Loucy (cell line): ENCODE results near the gene NEK6.

Experiments used
- H2AFZ ChIP-seq: fragments of 200-600 bp; sonication (generic); 2 replicates; pipeline ENCODE4 v1.6.0; 2016; ENCODE audit warnings: antibody characterized with exemption, mild to moderate bottlenecking, low read length, moderate library complexity
- H3F3A ChIP-seq: fragments of 200-600 bp; 2 replicates; pipeline ENCODE4 v1.6.0; 2016; ENCODE audit warnings: antibody characterized with exemption, low read depth, mild to moderate bottlenecking
- H3K27me3 ChIP-seq: fragments of 200-600 bp; sonication (generic); 2 replicates; pipeline ENCODE4 v1.6.1; 2014; ENCODE audit warnings: low read length, mild to moderate bottlenecking; ENCODE audit not compliant: insufficient read depth, poor library complexity, severe bottlenecking
- H3K36me3 ChIP-seq: fragments of 200-600 bp; sonication (generic); 2 replicates; pipeline ENCODE4 v1.6.1; 2016; ENCODE audit warnings: low read length; ENCODE audit not compliant: insufficient read depth
- H3K4me1 ChIP-seq: fragments of 200-600 bp; sonication (generic); 2 replicates; pipeline ENCODE4 v1.5.1; 2014; ENCODE audit warnings: low read length, mild to moderate bottlenecking; ENCODE audit not compliant: insufficient read depth, poor library complexity, severe bottlenecking
- H3K4me2 ChIP-seq: fragments of 200-600 bp; sonication (generic); 2 replicates; pipeline ENCODE4 v1.6.0; 2014; ENCODE audit warnings: antibody characterized with exemption, low read length, low read depth, mild to moderate bottlenecking; ENCODE audit not compliant: poor library complexity, severe bottlenecking
- H3K4me3 ChIP-seq: fragments of 200-600 bp; sonication (generic); 2 replicates; pipeline ENCODE4 v1.5.1; 2014; ENCODE audit warnings: low read length, mild to moderate bottlenecking, mixed read lengths; ENCODE audit not compliant: poor library complexity, severe bottlenecking
- H3K79me2 ChIP-seq: fragments of 200-600 bp; sonication (generic); 2 replicates; pipeline ENCODE4 v1.6.1; 2014; ENCODE audit warnings: low read length; ENCODE audit not compliant: insufficient read depth
- H3K9ac ChIP-seq: fragments of 200-600 bp; sonication (generic); 2 replicates; pipeline ENCODE4 v1.6.0; 2014; ENCODE audit warnings: mild to moderate bottlenecking, low read depth, low read length, moderate library complexity; ENCODE audit not compliant: poor library complexity, severe bottlenecking
- H3K9me2 ChIP-seq: fragments of 200-600 bp; sonication (generic); replicated peaks from 2 replicates; pipeline ENCODE4 v1.6.1; 2016; ENCODE audit warnings: low read depth, low read length, mixed read lengths
- H3K9me3 ChIP-seq: fragments of 200-600 bp; sonication (generic); 2 replicates; pipeline ENCODE4 v1.6.1; 2014; ENCODE audit warnings: mild to moderate bottlenecking, antibody characterized with exemption, low read length, low read depth; ENCODE audit not compliant: insufficient read depth
- H4K20me1 ChIP-seq: fragments of 200-600 bp; sonication (generic); 2 replicates; pipeline ENCODE4 v1.6.0; 2014; ENCODE audit warnings: antibody characterized with exemption, low read length, mild to moderate bottlenecking; ENCODE audit not compliant: insufficient read depth, poor library complexity, severe bottlenecking
- EZH2phosphoT487 ChIP-seq: fragments of 200-600 bp; IDR thresholded peaks from 2 replicates; pipeline ENCODE4 v1.6.1; 2018; ENCODE audit warnings: antibody characterized with exemption, mild to moderate bottlenecking, moderate library complexity, borderline replicate concordance
- TF ChIP-seq, protein P1 (sequence below): fragments of 200-600 bp; sonication (generic); conservative IDR thresholded peaks from 2 replicates; pipeline ENCODE4 v1.5.1; 2014; ENCODE audit warnings: mild to moderate bottlenecking, antibody characterized with exemption, low read length

The NEK6 gene

DNA sequence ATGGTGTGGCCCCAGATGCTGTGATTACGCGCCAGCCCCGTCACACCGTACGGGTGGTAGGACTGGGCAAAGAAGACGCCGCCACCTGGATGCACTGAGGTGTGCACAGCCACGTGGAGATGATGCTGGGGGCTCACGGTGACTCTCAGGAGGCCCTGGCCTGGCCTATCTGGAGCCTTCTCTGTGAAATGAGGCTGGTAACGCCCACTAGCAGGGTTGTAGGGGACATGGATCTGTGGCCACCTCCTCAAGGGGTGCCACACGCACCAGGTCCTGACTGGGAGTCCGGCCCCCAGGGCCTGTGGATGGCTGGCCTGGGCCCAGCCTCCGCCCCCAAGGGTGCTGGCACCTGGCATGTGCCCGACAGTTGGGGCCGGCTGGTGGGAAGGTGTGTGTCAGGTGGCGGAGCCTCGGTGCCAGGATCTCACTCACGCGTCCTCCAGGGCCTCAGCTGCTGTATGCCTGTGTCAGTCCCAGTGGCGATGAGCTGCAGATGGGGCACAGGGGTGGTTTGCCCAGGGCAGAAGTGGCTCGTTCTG is 32.4 kb downstream of the NEK6 start:
- no peaks in the 10 kb centered on the region for H4K20me1 ChIP-seq
- H3K4me3 ChIP-seq: no peak overlapping the region
- H3K9me2 ChIP-seq: no peaks in the 10 kb centered on the region
- H3K36me3 ChIP-seq: no peaks in the 10 kb centered on the region
- H3K4me2 ChIP-seq: no peak overlapping the region
- H3K79me2 ChIP-seq: no peaks in the 10 kb centered on the region
- peaks cover 21% of the 10 kb centered on the region for H3K4me1 ChIP-seq
- TF ChIP-seq EZH2phosphoT487: no peak
- TF ChIP-seq, protein P1, sequence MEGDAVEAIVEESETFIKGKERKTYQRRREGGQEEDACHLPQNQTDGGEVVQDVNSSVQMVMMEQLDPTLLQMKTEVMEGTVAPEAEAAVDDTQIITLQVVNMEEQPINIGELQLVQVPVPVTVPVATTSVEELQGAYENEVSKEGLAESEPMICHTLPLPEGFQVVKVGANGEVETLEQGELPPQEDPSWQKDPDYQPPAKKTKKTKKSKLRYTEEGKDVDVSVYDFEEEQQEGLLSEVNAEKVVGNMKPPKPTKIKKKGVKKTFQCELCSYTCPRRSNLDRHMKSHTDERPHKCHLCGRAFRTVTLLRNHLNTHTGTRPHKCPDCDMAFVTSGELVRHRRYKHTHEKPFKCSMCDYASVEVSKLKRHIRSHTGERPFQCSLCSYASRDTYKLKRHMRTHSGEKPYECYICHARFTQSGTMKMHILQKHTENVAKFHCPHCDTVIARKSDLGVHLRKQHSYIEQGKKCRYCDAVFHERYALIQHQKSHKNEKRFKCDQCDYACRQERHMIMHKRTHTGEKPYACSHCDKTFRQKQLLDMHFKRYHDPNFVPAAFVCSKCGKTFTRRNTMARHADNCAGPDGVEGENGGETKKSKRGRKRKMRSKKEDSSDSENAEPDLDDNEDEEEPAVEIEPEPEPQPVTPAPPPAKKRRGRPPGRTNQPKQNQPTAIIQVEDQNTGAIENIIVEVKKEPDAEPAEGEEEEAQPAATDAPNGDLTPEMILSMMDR: no peak
- no peak overlapping the region for H3K9ac ChIP-seq
- H2AFZ ChIP-seq: no peak overlapping the region
- H3F3A ChIP-seq: no peaks in the 10 kb centered on the region
- no peaks in the 10 kb centered on the region for H3K27me3 ChIP-seq
- H3K9me3 ChIP-seq: no peaks in the 10 kb centered on the region

DNA sequence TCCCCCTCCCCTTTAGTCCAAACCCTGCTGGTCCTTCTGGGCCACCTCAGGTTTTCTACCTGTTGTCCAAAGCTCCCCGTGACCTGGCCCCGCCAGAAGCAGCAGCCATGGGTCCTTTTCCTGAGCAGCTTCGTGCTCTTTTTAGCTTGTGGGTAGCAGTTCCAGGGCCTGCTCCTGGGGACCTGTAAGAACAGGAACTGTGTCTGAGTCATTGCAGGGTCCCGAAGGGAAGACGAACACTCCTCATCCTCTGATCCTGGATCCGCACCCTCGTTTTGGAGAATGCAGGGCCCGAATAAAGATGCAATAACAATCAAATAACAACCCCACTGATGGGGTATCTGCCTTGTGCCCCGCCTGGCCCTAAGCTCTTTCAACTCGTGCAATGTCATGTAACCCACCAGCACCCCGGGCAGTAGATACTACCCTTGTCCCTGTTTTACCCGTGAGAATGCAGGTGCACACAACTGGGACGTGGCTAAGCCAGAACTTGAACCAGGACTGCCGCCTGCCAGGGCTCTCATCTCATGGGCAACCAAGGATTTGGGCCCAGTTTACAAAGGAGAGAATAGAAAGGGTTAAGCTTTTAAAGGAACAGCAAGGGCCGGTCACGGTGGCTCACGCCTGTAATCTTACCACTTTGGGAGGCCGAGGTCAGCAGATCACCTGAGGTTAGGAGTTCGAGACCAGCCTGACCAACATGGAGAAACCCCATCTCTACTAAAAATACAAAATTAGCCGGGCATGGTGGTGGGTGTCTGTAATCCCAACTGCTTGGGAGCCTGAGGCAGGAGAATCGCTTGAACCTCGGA is 33.2 kb downstream of the NEK6 start:
- Histone ChIP-seq H3K9me2 (no peaks in the 10 kb centered on the region), H3K27me3 (no peaks in the 10 kb centered on the region), H3K4me2 (no peak overlapping the region), H3K9ac (no peak overlapping the region), H4K20me1 (no peaks in the 10 kb centered on the region), H3K4me1 (peaks cover 27% of the 10 kb centered on the region), H2AFZ (no peak overlapping the region), H3F3A (no peaks in the 10 kb centered on the region), H3K4me3 (no peak overlapping the region), H3K79me2 (no peaks in the 10 kb centered on the region), H3K36me3 (no peaks in the 10 kb centered on the region), H3K9me3 (no peaks in the 10 kb centered on the region)
- TF ChIP-seq, protein P1: no peak
- TF ChIP-seq EZH2phosphoT487: no peak

DNA sequence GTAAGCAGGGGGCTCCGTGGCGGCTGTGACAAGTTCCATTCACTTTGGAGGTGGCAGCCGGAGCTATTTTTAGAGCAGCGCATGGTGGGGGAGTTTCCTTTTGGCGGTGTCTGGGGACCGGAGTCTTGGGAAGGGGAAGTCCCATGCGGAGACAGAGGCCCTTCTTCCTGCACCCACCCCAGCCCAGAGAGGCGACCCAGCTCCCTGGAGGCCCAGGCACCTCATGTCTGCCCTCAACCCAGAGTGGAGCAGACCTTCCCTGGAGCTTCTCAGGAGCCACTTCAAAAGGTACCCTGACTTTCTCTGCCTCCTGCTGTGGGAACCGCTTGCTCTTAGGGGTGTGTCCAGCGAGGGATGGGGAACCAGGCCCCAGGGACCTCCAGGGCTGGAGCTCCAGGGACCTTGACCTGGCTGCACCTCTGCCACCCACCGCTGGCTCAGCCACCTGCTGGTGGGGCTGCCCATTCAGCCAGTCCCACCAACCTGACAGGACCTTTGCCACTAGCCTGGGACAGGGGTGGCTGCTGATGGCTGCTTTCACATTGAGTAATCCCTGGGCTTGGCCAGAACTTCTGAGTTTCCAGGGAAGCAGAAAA is 34.1 kb downstream of the NEK6 start:
- no peak overlapping the region for H2AFZ ChIP-seq
- no peaks in the 10 kb centered on the region for H3K79me2 ChIP-seq
- peaks cover 36% of the 10 kb centered on the region for H3K4me1 ChIP-seq
- H3K9me3 ChIP-seq: no peaks in the 10 kb centered on the region
- no peaks in the 10 kb centered on the region for H3K9me2 ChIP-seq
- H3K4me3 ChIP-seq: no peak overlapping the region
- TF ChIP-seq, protein P1: peak; percentile 20; the same call in 1 of the 2 replicates
- TF ChIP-seq EZH2phosphoT487: no peak
- no peaks in the 10 kb centered on the region for H3F3A ChIP-seq
- H3K4me2 ChIP-seq: no peak overlapping the region
- H4K20me1 ChIP-seq: no peaks in the 10 kb centered on the region
- H3K36me3 ChIP-seq: no peaks in the 10 kb centered on the region
- H3K9ac ChIP-seq: no peak overlapping the region
- H3K27me3 ChIP-seq: no peaks in the 10 kb centered on the region
